AG09309 (cell line): ENCODE results near the gene TINCR.
"Not testable (repeated sequence)": the region's sequence is repeated elsewhere in the genome, so short reads cannot be mapped to it uniquely, and the experiment has no call there.

Experiments used
- DNase-seq: peaks from one replicate; pipeline ENCODE4 v3.0.0-alpha.2; 2010; ENCODE audit warnings: low read depth
- H3K4me3 ChIP-seq: 2 replicates; pipeline ENCODE4 v1.5.1; 2011; ENCODE audit warnings: mild to moderate bottlenecking, low read depth, low read length, moderate library complexity; ENCODE audit not compliant: control insufficient read depth
- CTCF ChIP-seq: IDR thresholded peaks from 2 replicates; pipeline ENCODE4 v1.5.1; 2011; ENCODE audit warnings: mild to moderate bottlenecking, low read depth, low read length, inconsistent platforms; ENCODE audit not compliant: insufficient read depth, control insufficient read depth; ENCODE audit errors: missing control alignments

TINCR gene

GRCh38 chr19:5567360-5567969 lies at the start of gene TINCR:
Gene TINCR, minus strand, starts transcription at chr19:5567953.
- TF ChIP-seq CTCF, result no peak
- no peak for DNase-seq
- H3K4me3 ChIP-seq, result no peak within 1 kb of the TSS

- H3K4me3 ChIP-seq, result no peak overlapping the region
- DNase-seq, result no peak
- TF ChIP-seq CTCF, result no peak
Observed at GRCh38 chr19:5617080-5617479, 49.3 kb upstream of the TINCR start.

GRCh38 chr19:5615756-5616327 lies 48.1 kb upstream of the TINCR start:
- no peak for TF ChIP-seq CTCF
- DNase-seq, result no peak
- no peak overlapping the region for H3K4me3 ChIP-seq

GRCh38 chr19:5612891-5613865 lies 45.4 kb upstream of the TINCR start:
- no peak for DNase-seq
- TF ChIP-seq CTCF, result no peak
- no peak overlapping the region for H3K4me3 ChIP-seq

GRCh38 chr19:5609881-5610448 lies 42.2 kb upstream of the TINCR start:
- no peak for DNase-seq
- no peak overlapping the region for H3K4me3 ChIP-seq
- no peak for TF ChIP-seq CTCF

- DNase-seq, H3K4me3 ChIP-seq: not testable (repeated sequence)
Observed at GRCh38 chr19:5608766-5609165, 41.0 kb upstream of the TINCR start.
